ENCODE measurements around the gene CCL15.
"Not testable (repeated sequence)": the region's sequence is repeated elsewhere in the genome, so short reads cannot be mapped to it uniquely, and the experiment has no call there.

CCL15 gene

DNA sequence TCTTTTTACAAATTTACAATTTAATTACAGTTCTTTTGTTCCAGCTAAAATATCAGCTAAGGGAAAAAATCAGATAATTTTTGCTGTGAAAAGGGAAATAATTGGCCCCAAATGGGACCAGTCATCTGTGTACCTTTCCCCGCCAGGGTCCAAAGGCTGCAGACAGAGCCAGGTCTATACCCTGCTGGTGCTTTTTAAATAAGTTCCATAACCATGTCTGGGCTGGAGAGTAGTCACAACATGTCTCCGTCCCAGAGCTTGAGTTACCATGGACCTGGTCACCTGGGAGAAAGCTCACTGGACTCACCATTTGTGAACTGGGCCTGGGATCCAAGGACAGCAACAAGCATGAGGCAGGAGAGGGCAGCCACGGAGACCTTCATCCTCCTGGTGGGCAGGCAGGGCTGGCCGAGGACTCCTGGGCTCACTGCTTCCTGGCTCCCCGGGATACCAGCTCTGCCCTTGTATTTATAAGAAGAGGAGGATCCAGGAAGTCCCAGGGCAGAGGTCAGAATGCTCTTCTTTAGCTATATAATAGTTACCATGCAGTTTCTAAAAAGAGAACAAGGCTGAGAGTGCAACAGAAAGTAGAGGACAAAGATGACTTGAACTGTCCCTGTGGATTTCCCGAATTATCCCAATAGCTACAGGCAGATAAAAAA, at the start of gene CCL15:
Gene CCL15, minus strand, starts transcription at position 444 of the 662 bp plus-strand sequence. Its CDS starts 61 bp downstream, at position 383.
- no peak for DNase-seq

- no peak for DNase-seq
Observed at GRCh38 chr17:36049643-36050042, 48.3 kb upstream of the CCL15 start.

- DNase-seq: no peak
Observed at GRCh38 chr17:36048066-36048465, 46.7 kb upstream of the CCL15 start.

GRCh38 chr17:36036235-36036634, 34.9 kb upstream of the CCL15 start:
- peak; percentile 19 for DNase-seq

- no peak for DNase-seq
Observed at GRCh38 chr17:36034127-36034526, 32.8 kb upstream of the CCL15 start.

GRCh38 chr17:36030956-36031355, 29.6 kb upstream of the CCL15 start:
- no peak for DNase-seq

- DNase-seq: no peak
Observed at GRCh38 chr17:36027761-36028160, 26.4 kb upstream of the CCL15 start.

GRCh38 chr17:36024106-36024869, 22.9 kb upstream of the CCL15 start:
- no peak for DNase-seq

GRCh38 chr17:36019423-36019822, 18.1 kb upstream of the CCL15 start:
- no peak for DNase-seq

DNA sequence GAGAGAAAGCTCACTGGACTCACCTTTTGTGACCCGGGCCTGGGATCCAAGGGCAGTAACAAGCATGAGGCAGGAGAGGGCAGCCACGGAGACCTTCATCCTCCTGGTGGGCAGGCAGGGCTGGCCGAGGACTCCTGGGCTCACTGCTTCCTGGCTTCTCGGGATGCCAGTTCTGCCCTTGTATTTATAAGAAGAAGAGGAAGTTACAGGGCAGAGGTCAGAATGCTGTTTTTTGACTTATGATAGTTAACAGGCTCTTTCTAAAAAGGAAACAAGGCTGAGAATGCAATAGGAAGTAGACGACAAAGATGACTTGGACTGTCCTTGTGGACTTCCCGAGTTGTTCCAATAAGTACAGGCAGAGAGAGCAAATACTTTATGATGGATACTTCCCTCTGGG, 16.4 kb upstream of the CCL15 start, which contains the start of gene CCL23:
Gene CCL23, minus strand, starts transcription at position 174 of the 400 bp plus-strand sequence. Its CDS starts 75 bp downstream, at position 99.
- DNase-seq: no peak

DNA sequence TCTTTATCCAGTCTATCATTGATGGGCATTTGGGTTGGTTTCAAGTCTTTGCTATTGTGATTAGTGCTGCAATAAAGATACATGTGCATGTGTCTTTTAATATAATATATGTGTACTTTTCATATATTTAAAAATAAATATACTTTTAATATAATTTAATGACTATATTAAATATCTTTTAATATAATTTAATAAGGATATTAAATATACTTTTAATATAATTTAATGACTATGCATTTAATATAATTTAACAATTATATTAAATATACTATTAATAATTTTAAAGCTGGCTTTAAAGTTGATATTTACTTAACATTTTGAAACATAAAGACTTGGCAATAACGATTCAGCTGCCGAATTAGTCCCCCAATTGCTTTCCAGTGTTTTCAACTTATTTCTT, 15.2 kb upstream of the CCL15 start:
- no peak for DNase-seq

GRCh38 chr17:36015895-36016294, 14.5 kb upstream of the CCL15 start:
- DNase-seq: not testable (repeated sequence)

DNA sequence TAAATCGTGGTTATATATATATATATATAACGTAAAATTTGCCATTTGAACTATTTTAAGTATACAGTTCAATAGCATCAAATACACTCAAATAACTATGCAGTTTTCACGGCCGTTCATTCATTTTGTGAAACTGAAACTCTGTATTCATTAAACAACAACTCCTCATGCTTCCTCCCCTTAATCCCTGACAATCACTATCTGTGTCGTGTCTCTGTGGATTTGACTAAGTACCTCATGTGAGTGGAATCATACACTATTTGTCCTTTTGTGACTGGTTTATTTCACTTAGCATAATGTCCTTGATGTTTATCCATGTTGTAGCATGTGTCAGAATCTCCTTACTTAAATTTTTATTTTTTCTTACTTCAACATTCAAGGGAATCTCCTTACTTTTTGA, 13.6 kb upstream of the CCL15 start:
- DNase-seq: no peak

DNA sequence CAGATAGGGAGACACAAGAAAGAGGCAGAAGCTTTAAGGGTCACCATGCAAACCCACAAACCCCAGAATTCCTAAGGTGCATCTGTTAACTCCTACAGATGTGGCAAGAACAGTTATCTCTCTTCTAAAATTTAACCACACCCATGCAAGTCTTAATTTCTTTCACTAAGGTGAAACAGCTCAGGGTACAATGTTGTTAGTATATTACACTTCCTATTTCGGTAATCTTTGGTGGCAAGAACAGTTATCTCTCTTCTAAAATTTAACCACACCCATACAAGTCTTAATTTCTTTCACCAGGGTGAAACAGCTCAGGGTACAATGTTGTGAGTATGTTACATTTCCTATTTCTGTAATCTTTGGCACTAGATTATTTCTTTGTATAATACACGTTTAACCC, 9.8 kb upstream of the CCL15 start:
- no peak for DNase-seq

DNA sequence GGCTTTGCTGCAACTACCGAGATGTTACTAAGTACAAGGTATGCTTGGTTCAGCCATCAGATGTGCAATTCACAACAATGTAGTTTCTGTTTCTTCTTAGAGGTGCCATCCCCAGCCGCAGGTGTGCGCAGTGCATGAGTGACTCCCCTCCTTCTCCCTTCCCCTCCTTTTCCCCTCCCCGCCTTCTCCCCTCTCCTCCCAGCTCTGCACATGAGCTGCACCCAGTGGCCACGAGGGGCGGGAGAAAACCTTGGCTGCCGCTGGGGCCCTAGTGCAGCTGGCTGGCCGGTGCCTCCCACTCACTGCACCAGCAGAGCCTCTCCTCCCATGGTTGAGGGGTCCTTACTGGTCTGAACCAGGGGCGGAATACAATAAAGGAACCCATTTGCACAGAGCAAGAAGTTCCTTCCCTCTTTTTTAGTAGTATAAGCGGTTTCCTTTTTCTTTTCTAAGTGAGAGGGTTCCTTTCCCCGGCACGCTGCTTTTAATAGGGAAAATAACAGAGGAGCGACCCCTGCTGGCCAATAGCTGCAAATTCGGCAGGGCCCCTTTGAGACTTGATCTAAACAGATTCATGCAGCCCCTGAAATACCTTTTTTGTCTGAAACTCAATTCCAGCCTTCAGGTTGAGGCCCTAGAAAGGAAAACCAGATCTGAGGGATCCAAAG, 7.8 kb upstream of the CCL15 start:
- no peak for DNase-seq

DNA sequence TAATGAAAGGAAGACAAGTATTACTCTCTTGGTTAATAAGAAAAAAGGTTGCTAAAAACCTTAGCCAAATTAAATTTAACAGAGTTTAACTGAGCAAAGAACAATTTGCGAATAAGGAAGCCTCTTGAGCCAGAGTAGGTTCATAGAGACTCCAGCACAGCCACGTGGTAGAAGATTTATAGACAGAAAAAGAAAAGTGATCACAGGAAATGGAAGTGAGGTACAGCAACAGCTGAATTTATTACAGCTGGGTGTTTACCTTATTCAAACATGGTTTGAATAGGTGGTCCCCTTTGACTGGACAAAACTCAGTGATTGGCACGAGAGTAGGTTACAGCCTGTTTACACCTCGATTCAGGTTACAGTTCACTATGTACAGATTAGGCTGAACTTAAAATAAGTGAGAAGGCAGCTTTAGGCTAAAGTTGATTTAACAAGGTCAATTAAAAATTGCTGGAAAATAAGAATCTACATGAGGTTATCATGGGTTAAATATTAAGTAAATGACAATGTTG, 3.3 kb upstream of the CCL15 start:
- DNase-seq: no peak

GRCh38 chr17:36002631-36003030, 1.3 kb upstream of the CCL15 start:
- no peak for DNase-seq

- no peak for DNase-seq
Observed at GRCh38 chr17:36001862-36002603, 680 bp upstream of the CCL15 start.

- DNase-seq: no peak
Observed at GRCh38 chr17:36000732-36001109, 632 bp downstream of the CCL15 start.

DNA sequence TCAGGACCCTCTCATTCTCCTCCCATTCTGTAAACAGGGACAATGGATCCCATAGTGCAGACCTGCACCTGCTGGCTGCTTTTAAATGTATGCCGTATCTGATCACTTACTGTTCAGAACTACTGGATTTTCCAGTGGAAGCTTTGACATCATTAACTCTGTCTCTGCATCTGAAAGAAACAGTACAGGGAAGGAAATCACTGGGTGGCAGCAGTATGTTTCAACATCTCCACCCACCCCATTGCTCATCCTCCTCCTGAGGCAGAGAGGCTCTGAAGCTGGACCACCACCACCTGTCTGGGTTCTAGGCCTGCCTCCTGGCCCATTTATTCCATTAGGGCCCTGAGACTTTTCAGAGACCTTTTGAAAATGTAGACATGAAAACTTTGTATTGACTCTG, 2.6 kb downstream of the CCL15 start:
- no peak for DNase-seq

DNA sequence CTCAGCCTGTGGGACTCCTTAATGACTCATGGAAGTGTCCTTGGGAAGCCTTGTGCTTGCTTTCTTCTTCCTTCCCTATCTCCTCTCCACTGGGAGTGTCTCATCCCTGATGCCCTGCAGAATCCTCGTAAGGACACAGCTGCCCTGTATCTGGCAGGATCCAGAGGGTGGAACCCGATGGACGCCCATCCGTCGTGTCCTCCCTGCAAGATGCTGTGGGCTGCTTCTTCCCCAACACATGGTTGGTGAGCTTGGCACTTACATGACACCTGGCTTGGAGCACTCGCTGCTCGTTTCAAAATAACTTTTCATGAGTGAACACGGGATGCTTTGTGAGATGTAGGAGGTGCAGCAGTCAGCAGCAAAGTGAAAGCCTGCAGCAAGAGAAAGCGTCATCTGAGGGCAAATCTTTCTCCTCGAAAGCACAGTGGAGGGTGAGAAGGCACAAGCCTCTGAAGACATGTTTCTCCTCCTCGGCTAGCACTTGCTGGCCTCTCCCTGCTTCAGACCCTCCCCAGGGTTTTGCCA, 3.3 kb downstream of the CCL15 start:
- no peak for DNase-seq

GRCh38 chr17:35995346-35995745, 6.0 kb downstream of the CCL15 start:
- not testable (repeated sequence) for DNase-seq

GRCh38 chr17:35991075-35991474, 10.3 kb downstream of the CCL15 start:
- DNase-seq: no peak
